ENCODE measurements around the gene ALAS1.

ALAS1 gene

DNA sequence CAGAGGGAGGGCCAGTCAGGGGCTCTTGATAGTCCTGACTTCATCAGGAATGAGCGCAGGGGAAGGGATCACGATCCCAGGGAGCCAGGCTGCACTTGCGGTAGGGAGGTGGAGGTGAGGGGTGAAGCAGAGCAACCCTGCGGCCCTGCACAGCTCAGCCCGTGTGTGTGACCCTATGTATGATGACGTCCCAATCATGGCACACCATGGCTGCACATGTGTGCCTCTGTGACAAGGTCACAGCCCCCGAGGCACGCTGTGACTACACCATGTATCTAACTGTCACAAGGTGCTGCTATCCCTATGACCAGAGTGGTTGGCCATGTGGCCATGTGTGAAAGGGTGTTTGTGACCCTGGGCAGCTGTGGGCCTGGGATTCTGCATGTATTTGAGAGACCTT, 13.3 kb upstream of the ALAS1 start:
- H3K4me3 ChIP-seq (ENCODE audit: low read length): no peak overlapping the region
- TF ChIP-seq ZNF274 (IDR thresholded peaks at IDR 0.05; ENCODE audit: low read depth, low read length): no peak

DNA sequence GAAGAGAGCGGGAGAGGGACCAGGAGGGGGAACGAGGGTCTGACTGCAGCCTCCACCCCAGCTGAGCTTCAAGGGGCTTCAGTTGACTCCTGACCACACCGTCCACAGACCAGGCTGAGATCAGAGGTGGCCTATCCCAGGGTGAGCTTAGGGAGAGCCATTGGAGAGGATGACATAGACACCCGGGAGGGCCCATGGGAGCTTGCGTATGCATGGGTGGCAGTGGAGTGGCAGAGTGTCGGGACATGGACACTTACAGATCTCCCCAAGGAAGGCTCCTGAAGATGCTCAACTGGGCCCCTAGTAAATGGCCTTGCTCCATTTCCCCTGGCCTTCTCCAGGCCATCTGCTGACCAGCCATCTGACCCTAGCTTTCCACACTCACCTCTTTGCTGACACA, 12.6 kb upstream of the ALAS1 start:
- no peak for TF ChIP-seq ZNF274 (IDR thresholded peaks at IDR 0.05; ENCODE audit: low read depth, low read length)
- H3K4me3 ChIP-seq (ENCODE audit: low read length): no peak overlapping the region

DNA sequence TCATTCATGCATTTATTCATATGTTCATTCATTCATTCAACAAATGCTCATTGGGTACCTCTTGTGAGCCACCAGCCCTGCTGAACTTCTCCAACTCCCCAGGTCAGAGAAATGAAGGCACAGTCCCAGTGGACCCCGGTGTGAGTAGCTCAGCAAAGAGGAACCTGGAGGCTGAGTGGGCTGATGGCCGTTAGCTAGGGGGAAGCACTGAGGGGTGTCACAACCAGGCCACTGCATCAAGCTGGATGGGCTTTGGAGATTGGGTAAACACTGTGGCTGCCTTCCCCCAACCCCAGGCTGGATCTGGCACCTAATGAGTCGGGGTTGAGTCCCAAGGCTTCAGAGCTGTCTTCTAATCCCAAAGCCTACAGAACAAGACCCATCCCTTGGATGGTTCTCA, 12.1 kb upstream of the ALAS1 start:
- no peak for TF ChIP-seq ZNF274 (IDR thresholded peaks at IDR 0.05; ENCODE audit: low read depth, low read length)
- no peak overlapping the region for H3K4me3 ChIP-seq (ENCODE audit: low read length)

DNA sequence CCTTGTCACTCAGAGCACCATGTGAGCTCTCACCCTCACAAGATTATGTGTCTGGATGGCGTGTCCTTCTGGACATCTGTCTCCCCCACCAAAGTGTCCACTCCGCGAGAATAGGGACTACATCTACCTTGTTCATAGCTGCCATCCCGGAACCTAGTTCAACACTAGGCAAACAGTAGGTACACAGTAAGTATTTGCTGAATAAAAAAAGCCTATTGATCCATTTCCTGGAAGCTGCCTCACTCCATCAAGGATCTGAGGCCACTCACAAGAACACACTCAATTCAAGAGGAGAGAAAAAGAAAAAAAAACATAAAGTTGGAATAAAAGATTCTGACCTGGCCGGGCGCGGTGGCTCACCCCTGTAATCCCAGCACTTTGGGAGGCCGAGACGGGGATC, 11.2 kb upstream of the ALAS1 start:
- H3K4me3 ChIP-seq (ENCODE audit: low read length): no peak overlapping the region
- no peak for TF ChIP-seq ZNF274 (IDR thresholded peaks at IDR 0.05; ENCODE audit: low read depth, low read length)

DNA sequence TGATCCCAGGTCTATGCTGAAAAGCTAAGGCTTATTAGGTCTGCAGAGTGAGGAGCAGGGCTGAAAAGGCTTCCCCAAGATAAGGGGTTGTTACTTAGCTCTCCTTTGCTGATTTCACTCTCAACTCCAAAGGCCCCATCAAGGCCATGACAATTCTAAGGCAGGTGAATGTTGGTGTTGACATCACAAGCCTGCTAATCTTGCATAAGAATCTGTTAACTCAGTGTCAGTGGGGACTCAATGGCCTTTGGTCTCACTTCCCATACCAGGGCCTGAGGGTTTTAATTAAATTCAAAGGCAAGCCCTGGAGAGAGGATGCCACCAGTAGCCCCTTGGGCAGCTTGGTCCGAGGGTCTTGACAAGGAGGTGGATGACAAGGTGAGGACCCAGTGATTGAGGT, 9.4 kb upstream of the ALAS1 start:
- H3K4me3 ChIP-seq (ENCODE audit: low read length): no peak overlapping the region
- TF ChIP-seq ZNF274 (IDR thresholded peaks at IDR 0.05; ENCODE audit: low read depth, low read length): no peak

DNA sequence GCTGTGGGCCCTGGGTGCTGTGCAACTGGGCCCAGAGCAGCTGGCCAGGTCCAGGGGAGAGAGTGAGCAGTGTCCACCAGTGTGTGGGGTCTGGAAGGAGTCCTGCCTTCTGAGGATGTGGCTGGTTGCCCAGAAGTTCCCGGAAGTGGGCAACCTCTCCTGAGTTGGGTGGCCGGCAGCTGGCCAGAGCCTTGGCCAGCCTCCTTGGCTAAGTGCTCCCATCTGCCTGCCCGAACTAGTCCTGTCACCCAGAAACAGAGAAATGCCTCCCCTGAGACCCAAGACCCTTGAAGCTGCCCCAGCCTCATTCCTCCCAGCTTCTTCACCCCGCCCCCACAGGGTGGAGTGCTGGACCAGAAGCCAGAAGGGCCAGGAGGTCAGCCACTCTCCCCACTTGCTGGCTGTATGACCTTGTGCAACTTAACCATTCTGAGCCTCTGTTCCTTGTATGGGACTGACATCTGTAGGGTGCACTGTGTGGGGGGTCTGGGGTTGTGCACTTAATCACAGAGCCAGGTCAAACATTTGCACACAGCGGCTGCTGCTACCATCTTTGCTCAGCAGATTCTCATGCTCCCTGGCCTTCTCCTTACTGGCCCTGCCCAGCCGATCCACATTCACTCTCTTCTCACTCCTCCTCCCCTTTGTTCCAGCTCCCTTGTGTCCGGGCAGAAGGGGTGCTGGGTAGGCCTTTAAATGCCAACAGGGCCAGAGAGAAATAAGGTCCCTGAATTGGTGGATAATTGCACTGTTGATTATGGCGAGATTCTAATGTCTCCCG, 7.5 kb upstream of the ALAS1 start:
- no peak for TF ChIP-seq ZNF274 (IDR thresholded peaks at IDR 0.05; ENCODE audit: low read depth, low read length)
- H3K4me3 ChIP-seq (ENCODE audit: low read length): no peak overlapping the region

DNA sequence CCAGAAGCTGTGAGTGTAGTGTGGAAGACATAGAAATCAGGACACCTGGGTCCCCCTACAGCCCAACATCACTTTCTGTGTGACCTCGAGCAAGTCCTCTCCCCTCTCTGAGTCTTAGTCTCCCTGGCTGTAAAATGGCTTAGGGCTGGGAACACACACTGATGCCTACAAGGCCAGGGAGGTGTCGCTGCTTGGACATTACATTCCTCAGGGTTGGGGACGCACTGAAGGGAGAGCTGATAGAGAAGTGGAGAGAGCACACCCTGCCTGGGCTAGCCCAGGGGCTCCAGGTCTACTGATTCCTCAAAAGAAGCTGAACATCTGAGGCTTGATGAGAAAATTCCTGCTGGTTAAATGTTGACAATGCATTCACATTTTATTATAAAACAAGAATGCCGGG, 6.3 kb upstream of the ALAS1 start:
- no peak for TF ChIP-seq ZNF274 (IDR thresholded peaks at IDR 0.05; ENCODE audit: low read depth, low read length)
- H3K4me3 ChIP-seq (ENCODE audit: low read length): no peak overlapping the region

DNA sequence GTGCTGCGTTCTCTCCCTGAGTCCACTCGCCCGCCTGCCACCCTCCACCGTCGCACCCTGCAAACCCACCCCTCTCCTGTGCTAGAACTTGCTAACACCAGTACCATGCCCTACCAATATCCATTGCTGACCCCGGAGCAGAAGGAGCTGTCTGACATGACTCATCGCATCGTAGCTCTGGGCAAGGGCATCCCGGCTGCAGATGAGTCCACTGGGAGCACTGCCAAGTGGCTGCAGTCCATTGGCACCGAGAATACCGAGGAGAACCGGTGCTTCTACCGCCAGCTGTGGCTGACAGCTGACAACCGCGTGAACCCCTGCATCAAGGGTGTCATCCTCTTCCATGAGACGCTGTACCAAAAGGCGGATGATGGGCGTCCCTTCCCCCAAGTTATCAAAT, 4.9 kb upstream of the ALAS1 start:
- no peak for TF ChIP-seq ZNF274 (IDR thresholded peaks at IDR 0.05; ENCODE audit: low read depth, low read length)
- no peak overlapping the region for H3K4me3 ChIP-seq (ENCODE audit: low read length)

DNA sequence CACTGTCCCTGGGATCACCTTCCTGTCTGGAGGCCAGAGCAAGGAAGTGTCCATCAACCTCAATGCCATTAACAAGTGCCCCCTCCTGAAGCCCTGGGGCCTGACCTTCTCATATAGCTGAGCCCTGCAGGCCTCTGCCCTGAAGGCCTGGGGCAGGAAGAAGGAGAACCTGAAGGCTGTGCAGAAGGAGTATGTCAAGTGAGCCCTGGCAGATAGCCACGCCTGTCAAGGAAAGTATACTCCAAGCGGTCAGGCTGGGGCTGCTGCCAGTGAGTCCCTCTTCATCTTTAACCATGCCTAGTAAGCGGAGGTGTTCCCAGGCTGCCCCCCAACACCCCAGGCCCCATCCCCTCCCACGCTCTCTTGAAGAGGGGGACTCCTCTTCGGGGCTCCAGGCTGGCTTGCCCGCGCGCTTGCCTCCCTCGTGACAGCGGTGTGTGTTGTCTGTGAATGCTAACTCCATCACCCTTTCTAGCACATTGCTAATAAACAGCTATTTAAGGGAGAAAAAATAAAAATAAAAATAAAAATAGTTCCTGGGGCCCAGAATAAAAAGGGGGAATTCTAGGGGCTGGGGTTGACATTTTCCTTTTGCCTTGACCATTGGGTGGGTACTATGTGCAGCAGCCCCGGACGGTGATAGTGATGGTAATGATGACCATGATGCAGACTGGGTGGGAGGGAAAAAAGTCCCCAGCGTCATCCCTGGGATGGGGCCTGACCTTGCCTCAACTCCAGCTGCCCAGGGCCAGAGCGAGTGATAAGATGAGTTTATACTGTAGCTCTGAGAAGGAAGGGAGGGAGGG, 3.3 kb upstream of the ALAS1 start:
- TF ChIP-seq ZNF274 (IDR thresholded peaks at IDR 0.05; ENCODE audit: low read depth, low read length): no peak
- H3K4me3 ChIP-seq (ENCODE audit: low read length): no peak overlapping the region

DNA sequence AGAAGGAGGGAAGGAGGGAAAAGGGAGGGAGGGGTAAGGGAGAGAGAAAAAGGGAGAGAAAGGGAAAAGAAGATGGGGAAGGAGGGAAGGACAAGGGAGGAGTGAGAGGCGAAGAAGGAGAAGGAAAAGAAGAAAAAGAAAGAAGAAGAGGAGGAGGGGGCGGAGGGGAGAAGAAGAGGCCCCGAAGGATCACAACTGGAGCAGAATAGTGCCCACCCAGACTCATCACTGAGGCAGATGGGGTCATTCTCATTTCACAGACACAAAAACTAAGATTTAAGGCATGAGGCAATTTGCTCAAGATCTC, 2.7 kb upstream of the ALAS1 start:
- no peak overlapping the region for H3K4me3 ChIP-seq (ENCODE audit: low read length)
- no peak for TF ChIP-seq ZNF274 (IDR thresholded peaks at IDR 0.05; ENCODE audit: low read depth, low read length)

DNA sequence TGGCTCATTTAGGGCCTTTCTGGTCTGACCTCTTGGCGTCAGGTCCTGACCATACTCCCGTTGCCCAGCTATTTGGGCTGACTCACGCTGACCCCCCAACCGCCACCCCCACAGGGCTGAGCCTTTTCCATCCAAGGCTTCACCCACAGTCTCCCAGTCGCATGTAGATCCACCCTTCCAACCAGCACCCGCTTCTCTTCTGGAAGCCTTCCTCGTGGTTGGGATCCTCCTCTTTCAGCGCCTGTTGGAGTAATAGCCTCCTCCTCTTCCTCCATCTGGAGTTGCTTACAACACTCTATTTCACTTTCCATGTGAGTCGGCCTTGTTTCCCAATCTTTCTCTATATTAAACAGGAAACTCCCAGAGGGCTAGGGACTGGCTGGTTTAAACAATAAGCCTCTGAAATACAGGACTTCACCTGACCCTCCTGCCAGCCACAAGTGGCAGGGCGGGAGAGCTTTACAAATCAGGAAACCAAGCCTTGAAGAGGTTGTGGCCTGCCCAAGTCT, 2.1 kb upstream of the ALAS1 start:
- H3K4me3 ChIP-seq (ENCODE audit: low read length): no peak overlapping the region
- TF ChIP-seq ZNF274 (IDR thresholded peaks at IDR 0.05; ENCODE audit: low read depth, low read length): no peak

DNA sequence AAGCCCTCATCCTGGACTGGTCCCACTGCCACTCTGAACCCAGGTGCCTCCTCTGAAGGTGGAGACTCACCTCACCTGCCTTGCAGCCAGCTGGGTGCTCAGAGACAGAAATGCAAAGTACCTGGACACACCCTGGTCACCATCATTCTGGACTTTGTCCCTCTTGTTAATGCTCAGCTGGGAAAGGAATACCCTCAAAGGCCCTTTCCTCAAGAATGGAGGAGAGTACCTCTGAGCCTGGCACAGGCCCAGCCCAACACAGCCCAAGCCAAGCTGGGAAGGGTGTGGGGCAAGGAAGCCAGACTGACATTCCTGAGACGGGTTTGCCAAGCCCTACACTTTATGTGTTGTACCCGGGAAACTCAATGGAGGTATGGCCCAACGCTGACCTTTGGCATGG, 983 bp upstream of the ALAS1 start:
- no peak overlapping the region for H3K4me3 ChIP-seq (ENCODE audit: low read length)
- TF ChIP-seq ZNF274 (IDR thresholded peaks at IDR 0.05; ENCODE audit: low read depth, low read length): no peak

DNA sequence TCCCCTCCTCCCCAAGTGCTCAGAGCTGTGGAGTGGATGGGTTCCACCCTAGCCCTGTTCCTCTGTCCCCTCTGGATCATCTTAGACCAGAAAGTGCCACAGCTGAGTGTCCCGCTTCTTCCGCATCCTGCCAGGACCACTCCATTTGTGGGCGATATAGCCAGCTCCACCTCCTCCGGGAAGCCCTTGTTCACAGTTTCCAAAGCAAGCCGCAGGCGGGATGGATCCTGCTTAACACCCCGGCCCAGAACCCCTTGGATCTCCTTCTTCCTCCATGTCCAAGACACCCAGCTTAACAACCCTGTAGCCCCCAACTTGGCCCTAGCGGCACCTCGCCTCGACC, 490 bp upstream of the ALAS1 start:
- TF ChIP-seq ZNF274 (IDR thresholded peaks at IDR 0.05; ENCODE audit: low read depth, low read length): no peak
- peak overlapping the region; percentile 29; the same call in 1 of the 2 replicates for H3K4me3 ChIP-seq (ENCODE audit: low read length)

DNA sequence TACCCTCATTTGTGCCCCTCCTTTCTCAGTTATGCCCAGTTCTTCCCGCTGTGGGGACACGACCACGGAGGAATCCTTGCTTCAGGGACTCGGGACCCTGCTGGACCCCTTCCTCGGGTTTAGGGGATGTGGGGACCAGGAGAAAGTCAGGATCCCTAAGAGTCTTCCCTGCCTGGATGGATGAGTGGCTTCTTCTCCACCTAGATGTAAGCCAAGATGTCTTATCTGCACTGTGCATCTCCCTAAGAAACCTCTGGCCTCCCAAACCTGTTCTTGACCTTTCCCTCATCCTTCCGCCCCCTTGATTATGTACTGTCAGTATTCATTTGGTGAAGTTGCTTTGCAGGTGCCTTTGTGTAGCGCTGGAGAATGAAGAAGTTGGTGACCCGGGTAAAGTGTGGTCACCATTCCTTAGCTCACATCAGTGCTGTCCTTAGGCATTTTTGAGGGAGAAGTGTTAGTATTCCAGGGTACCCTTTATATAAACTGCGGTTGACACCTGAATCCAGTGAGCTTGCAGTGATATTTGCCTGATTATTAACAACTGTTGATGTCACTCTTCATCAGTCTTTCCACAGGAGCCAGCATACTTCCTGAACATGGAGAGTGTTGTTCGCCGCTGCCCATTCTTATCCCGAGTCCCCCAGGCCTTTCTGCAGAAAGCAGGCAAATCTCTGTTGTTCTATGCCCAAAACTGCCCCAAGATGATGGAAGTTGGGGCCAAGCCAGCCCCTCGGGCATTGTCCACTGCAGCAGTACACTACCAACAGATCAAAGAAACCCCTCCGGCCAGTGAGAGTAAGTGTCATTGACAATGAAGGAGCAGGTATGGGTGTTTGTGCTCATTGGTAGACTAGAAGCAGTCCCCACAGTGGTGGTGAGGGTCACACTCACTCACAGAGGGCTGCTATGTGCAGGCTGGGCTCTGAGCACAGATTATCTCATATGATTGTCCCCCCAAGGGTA, 966 bp downstream of the ALAS1 start:
- no peak for TF ChIP-seq ZNF274 (IDR thresholded peaks at IDR 0.05; ENCODE audit: low read depth, low read length)
- H3K4me3 ChIP-seq (ENCODE audit: low read length): peak overlapping the region; percentile 88
